HEK293T (cell line): Measurements from ENCODE around the gene ERC1.

ENCODE experiments used
- BHLHE40 ChIP-seq: fragments of 450-650 bp; IDR thresholded peaks from 2 replicates; pipeline ENCODE4 v1.6.1; 2016; ENCODE audit warnings: mild to moderate bottlenecking, moderate library complexity, borderline replicate concordance
- CTBP1 ChIP-seq: fragments of 450-650 bp; IDR thresholded peaks from 2 replicates; pipeline ENCODE4 v1.6.1; 2016; ENCODE audit warnings: borderline replicate concordance
- FOXK2 ChIP-seq: fragments of 450-650 bp; IDR thresholded peaks from 2 replicates; pipeline ENCODE4 v1.6.1; 2016; ENCODE audit warnings: mild to moderate bottlenecking
- FOXM1 ChIP-seq: fragments of 450-650 bp; IDR thresholded peaks from 2 replicates; pipeline ENCODE4 v1.6.1; 2017; ENCODE audit warnings: mild to moderate bottlenecking, borderline replicate concordance
- LEF1 ChIP-seq: fragments of 450-650 bp; IDR thresholded peaks from 2 replicates; pipeline ENCODE4 v1.6.1; 2017; ENCODE audit warnings: mild to moderate bottlenecking, borderline replicate concordance
- SP1 ChIP-seq: fragments of 450-650 bp; IDR thresholded peaks from 2 replicates; pipeline ENCODE4 v1.6.1; 2017
- SUZ12 ChIP-seq: fragments of 450-650 bp; IDR thresholded peaks from 2 replicates; pipeline ENCODE4 v1.6.1; 2016; ENCODE audit warnings: mild to moderate bottlenecking
- TARDBP ChIP-seq: fragments of 450-650 bp; IDR thresholded peaks from 2 replicates; pipeline ENCODE4 v1.6.1; 2016
- ZNF384 ChIP-seq: fragments of 450-650 bp; IDR thresholded peaks from 2 replicates; pipeline ENCODE4 v1.6.1; 2016

DNA sequence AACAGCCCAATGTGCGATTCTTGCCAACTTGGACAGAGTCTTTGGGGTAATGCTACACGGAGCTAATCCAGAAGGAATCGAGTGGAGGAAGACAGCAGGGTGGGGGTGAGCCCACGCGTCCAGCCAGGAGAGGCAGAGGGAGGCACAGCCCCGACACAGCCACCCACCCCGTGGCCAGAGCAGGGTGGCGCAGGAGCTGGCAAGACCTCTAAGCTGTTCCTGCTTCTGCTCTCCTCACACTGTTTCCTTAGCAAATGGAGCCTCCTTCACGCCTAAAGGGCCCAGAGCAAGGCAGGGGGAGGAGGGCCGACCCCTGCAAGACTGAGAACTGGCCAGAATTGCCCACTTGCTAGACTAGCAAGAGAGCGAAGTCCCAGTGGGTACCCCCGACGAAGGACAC is 511.8 kb downstream of the ERC1 start:
- no peak for TF ChIP-seq FOXM1
- no peak for TF ChIP-seq TARDBP
- TF ChIP-seq BHLHE40, result no peak
- TF ChIP-seq ZNF384, result no peak
- TF ChIP-seq FOXK2, result no peak
- no peak for TF ChIP-seq SP1
- TF ChIP-seq CTBP1, result no peak
- no peak for TF ChIP-seq SUZ12
- TF ChIP-seq LEF1, result no peak
